Measurements from ENCODE around the gene SERPINC1. TPM values are rescaled to one million over a fixed set of nuclear protein-coding genes. Genes with fewer than 3 reads are reported as not detected.
A peak's percentile ranks its signal among the peaks of the same experiment; 100 is the strongest.
"Not testable (repeated sequence)": the region's sequence is repeated elsewhere in the genome, so short reads cannot be mapped to it uniquely, and the experiment has no call there.

SERPINC1 gene
- 0.07 TPM in 1 of 2 replicates, not detected in the other for total RNA-seq (2014; rRNA removed; shearing (Covaris generic))

- no peak for DNase-seq (ENCODE audit: low read depth)
Observed at GRCh38 chr1:173917149-173917548, at the start of gene SERPINC1. Gene SERPINC1, minus strand, starts transcription at chr1:173917327. Its CDS starts 68 bp downstream, at chr1:173917259.

GRCh38 chr1:173965896-173966295 lies 48.8 kb upstream of the SERPINC1 start:
- DNase-seq (ENCODE audit: low read depth), result not testable (repeated sequence)

GRCh38 chr1:173963477-173963876 lies 46.4 kb upstream of the SERPINC1 start:
- no peak for DNase-seq (ENCODE audit: low read depth)

- no peak for DNase-seq (ENCODE audit: low read depth)
Observed at GRCh38 chr1:173960625-173961024, 43.5 kb upstream of the SERPINC1 start.

GRCh38 chr1:173954179-173954578 lies 37.1 kb upstream of the SERPINC1 start:
- DNase-seq (ENCODE audit: low read depth), result peak; percentile 25

- no peak for DNase-seq (ENCODE audit: low read depth)
Observed at GRCh38 chr1:173948594-173948993, 31.5 kb upstream of the SERPINC1 start.

- no peak for DNase-seq (ENCODE audit: low read depth)
Observed at GRCh38 chr1:173946380-173946921, 29.3 kb upstream of the SERPINC1 start.

- DNase-seq (ENCODE audit: low read depth), result no peak
Observed at GRCh38 chr1:173937062-173937461, 19.9 kb upstream of the SERPINC1 start.

GRCh38 chr1:173934440-173934839 lies 17.3 kb upstream of the SERPINC1 start:
- no peak for DNase-seq (ENCODE audit: low read depth)

GRCh38 chr1:173930541-173930940 lies 13.4 kb upstream of the SERPINC1 start:
- DNase-seq (ENCODE audit: low read depth), result not testable (repeated sequence)

GRCh38 chr1:173925306-173926242 lies 8.4 kb upstream of the SERPINC1 start:
- no peak for DNase-seq (ENCODE audit: low read depth)

- DNase-seq (ENCODE audit: low read depth), result no peak
Observed at GRCh38 chr1:173920861-173921260, 3.7 kb upstream of the SERPINC1 start.

GRCh38 chr1:173917635-173918493 lies 737 bp upstream of the SERPINC1 start:
- no peak for DNase-seq (ENCODE audit: low read depth)

GRCh38 chr1:173916667-173917066 lies 460 bp downstream of the SERPINC1 start:
- no peak for DNase-seq (ENCODE audit: low read depth)

- DNase-seq (ENCODE audit: low read depth), result no peak
Observed at GRCh38 chr1:173915596-173915995, 1.5 kb downstream of the SERPINC1 start.

GRCh38 chr1:173914366-173914871 lies 2.7 kb downstream of the SERPINC1 start:
- peak; percentile 32 for DNase-seq (ENCODE audit: low read depth)

GRCh38 chr1:173913111-173913510 lies 4.0 kb downstream of the SERPINC1 start:
- DNase-seq (ENCODE audit: low read depth), result no peak

- no peak for DNase-seq (ENCODE audit: low read depth)
Observed at GRCh38 chr1:173903827-173904531, 13.1 kb downstream of the SERPINC1 start.

- DNase-seq (ENCODE audit: low read depth), result no peak
Observed at GRCh38 chr1:173900992-173901391, 16.1 kb downstream of the SERPINC1 start.

GRCh38 chr1:173900427-173900826 lies 16.7 kb downstream of the SERPINC1 start:
- no peak for DNase-seq (ENCODE audit: low read depth)

- DNase-seq (ENCODE audit: low read depth), result no peak
Observed at GRCh38 chr1:173894189-173894588, 22.9 kb downstream of the SERPINC1 start.

Data from M059J (cell line).